22Rv1 (cell line): Measurements from ENCODE around the gene FAM241B.

ENCODE experiments used
- ZFX ChIP-seq: fragments of 450-650 bp; IDR thresholded peaks from 2 replicates; pipeline ENCODE4 v1.6.1; 2017; ENCODE audit warnings: antibody characterized with exemption, borderline replicate concordance
- TF ChIP-seq, protein P1 (sequence below): fragments of 450-650 bp; IDR thresholded peaks from 2 replicates; pipeline ENCODE4 v1.5.1; 2017; ENCODE audit warnings: mild to moderate bottlenecking

DNA sequence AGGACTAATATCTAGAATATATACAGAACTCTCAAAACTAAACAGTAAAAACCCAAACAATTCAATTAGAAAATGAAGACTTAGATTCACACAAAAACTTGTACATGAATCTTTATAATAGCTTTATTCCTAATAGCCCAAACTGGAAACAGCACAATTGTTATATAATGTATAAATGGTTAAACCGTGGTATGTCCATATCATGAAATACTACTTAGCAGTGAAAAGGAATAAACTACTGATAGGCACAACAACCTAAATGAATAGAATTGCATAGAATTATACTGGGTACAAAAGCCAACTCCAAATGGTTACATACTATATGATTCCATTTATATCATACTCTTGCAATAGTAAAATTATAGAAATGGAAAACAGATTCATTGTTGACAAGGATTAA is 21.0 kb upstream of the FAM241B start:
- no peak for TF ChIP-seq ZFX
- TF ChIP-seq, protein P1, sequence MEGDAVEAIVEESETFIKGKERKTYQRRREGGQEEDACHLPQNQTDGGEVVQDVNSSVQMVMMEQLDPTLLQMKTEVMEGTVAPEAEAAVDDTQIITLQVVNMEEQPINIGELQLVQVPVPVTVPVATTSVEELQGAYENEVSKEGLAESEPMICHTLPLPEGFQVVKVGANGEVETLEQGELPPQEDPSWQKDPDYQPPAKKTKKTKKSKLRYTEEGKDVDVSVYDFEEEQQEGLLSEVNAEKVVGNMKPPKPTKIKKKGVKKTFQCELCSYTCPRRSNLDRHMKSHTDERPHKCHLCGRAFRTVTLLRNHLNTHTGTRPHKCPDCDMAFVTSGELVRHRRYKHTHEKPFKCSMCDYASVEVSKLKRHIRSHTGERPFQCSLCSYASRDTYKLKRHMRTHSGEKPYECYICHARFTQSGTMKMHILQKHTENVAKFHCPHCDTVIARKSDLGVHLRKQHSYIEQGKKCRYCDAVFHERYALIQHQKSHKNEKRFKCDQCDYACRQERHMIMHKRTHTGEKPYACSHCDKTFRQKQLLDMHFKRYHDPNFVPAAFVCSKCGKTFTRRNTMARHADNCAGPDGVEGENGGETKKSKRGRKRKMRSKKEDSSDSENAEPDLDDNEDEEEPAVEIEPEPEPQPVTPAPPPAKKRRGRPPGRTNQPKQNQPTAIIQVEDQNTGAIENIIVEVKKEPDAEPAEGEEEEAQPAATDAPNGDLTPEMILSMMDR: no peak
